Measurements from ENCODE around the gene TCF19. TPM values are rescaled to one million over a fixed set of nuclear protein-coding genes. Genes with fewer than 3 reads are reported as not detected.

Gene TCF19
- 10 to 100 TPM; 14.8 to 24.3 (median 23.8) TPM for total RNA-seq

DNA sequence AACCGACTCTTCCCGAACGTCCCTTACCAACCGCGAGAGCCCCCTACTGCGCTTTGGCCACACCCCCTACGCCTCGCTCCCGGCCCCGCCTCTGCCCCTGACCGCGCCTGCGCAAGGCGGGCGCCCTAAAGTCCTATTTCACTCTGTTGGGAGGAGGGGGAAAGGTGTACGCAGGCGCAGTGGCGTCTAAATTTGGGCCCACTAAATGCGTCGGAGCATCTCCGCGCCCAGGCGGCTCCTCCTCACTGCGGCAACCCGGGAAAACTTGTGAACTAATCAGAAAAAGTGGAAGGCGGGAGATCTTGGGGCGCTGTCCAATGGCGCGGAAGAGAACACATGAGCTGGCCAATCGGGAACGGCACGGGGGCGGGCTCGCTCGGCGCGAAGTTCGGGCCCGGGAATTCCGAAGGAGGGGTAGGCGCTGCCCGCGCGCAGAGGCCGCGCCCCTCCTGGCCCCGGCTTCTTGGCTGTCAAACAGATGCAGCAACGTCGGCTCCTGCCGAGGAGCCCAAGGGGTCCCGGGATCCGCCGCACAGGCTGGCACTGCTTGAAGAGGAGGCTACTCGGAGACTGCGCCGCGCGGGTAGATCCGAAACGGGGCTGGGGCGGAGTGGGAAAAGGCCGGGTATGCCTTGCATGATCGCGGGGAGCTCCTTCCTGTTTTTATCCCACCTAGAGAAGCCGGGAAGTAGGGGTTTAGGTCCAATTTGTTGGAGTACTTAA, at the start of gene TCF19:
Gene TCF19, plus strand, starts transcription at position 450 of the 723 bp plus-strand sequence. CDS start 881 bp downstream, outside the sequence.
- under 1% methylated on average over 49 of the region's 65 CpGs for WGBS
- no peaks in the 10 kb centered on the region for H3K27me3 ChIP-seq
- peak in 1 of 2 donors; percentile 17 for TF ChIP-seq POLR2A (IDR thresholded peaks at IDR 0.05)
- peak in 1 of 3 donors; percentile 49 for TF ChIP-seq POLR2AphosphoS5 (IDR thresholded peaks at IDR 0.05)
- TF ChIP-seq, protein P1, sequence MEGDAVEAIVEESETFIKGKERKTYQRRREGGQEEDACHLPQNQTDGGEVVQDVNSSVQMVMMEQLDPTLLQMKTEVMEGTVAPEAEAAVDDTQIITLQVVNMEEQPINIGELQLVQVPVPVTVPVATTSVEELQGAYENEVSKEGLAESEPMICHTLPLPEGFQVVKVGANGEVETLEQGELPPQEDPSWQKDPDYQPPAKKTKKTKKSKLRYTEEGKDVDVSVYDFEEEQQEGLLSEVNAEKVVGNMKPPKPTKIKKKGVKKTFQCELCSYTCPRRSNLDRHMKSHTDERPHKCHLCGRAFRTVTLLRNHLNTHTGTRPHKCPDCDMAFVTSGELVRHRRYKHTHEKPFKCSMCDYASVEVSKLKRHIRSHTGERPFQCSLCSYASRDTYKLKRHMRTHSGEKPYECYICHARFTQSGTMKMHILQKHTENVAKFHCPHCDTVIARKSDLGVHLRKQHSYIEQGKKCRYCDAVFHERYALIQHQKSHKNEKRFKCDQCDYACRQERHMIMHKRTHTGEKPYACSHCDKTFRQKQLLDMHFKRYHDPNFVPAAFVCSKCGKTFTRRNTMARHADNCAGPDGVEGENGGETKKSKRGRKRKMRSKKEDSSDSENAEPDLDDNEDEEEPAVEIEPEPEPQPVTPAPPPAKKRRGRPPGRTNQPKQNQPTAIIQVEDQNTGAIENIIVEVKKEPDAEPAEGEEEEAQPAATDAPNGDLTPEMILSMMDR (IDR thresholded peaks at IDR 0.05): no peak

DNA sequence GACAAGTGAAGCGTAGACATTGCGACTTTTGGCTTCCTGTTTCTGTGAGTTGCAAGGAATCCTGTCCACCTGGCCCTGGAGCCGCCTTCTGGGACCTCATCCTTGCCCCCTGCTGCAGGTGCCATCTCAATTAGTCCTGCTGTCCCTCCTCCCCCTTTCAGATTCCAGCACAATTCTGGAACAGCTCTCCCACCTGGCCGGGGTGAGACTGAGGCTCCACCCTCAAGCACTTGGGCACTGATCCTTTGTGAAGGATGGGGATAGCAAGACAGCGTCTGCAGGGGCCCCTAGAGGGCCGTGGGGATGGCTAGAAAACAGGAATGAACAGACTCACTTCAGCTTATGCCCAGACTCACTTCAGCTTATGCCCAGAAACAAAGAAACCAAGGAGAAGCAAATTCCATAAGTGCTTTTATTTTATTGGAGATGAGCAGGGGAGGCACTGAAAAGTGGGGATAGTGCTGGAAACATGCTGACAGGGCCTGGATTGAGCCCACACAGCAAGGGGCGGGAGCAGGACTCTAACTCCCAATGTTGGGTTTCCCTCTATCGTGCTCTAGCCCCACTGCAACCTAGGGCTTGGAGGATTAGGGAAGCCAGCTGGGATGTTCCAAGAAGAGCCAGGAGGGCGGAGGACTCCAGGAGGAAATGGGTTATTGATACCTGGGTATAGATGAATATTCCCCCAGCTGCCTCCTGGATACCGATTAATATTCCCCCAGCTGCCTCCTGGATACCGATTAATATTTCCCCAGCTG, 47.4 kb upstream of the TCF19 start:
- WGBS: 81% methylated on average over 11 of the region's 11 CpGs
- Histone ChIP-seq H3K36me3 (no peaks in the 10 kb centered on the region), H3K27me3 (no peaks in the 10 kb centered on the region), H3K27ac (no peak overlapping the region), H3K4me1 (peaks cover 28% of the 10 kb centered on the region), H3K4me3 (no peak overlapping the region), H3K9me3 (no peaks in the 10 kb centered on the region)
- no peak for TF ChIP-seq EP300 (IDR thresholded peaks at IDR 0.05)
- TF ChIP-seq, protein P1 (IDR thresholded peaks at IDR 0.05): no peak
- no peak for TF ChIP-seq POLR2A (IDR thresholded peaks at IDR 0.05)
- TF ChIP-seq POLR2AphosphoS5 (IDR thresholded peaks at IDR 0.05): no peak
- DNase-seq (ENCODE audit: low spot score in 2 of 2): no peak

More for the DNA sequence above, at the start of gene TCF19:
- peak within 1 kb of the TSS; percentile 76 for H3K27ac ChIP-seq
- peak; percentile 99 to 100 for DNase-seq (ENCODE audit: low spot score in 2 of 2)
- peak within 1 kb of the TSS; percentile 80 for H3K4me3 ChIP-seq
- H3K4me1 ChIP-seq: peaks cover 21% of the 10 kb centered on the region
- no peaks in the 10 kb centered on the region for H3K9me3 ChIP-seq
- peaks cover 23% of the 10 kb centered on the region for H3K36me3 ChIP-seq

DNA sequence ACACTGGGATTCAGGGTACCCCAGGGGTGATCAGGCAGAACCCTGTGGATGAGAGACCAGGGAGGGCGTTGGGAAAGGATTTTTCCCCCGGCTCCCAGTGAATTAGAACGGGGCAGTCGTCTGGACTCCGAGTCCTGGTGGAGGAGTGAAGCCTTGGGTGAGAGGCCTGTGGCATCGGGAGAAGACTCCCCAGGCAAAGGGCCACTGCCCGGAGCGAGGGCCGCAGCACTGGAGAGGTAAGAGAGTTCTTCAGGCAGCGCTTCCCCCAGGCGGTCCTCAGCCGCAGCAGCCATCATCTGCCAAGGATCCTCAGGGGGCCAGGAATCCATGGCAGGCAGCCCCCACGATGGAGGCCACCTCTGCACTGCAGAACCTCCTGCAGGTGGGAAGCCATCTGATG, 46.7 kb upstream of the TCF19 start:
- Histone ChIP-seq H3K4me1 (peaks cover 35% of the 10 kb centered on the region), H3K27ac (no peak overlapping the region), H3K36me3 (no peaks in the 10 kb centered on the region), H3K4me3 (no peak overlapping the region), H3K27me3 (no peaks in the 10 kb centered on the region), H3K9me3 (no peaks in the 10 kb centered on the region)
- DNase-seq (ENCODE audit: low spot score in 2 of 2): no peak
- no peak for TF ChIP-seq POLR2AphosphoS5 (IDR thresholded peaks at IDR 0.05)
- WGBS: 94% methylated on average over 10 of the region's 13 CpGs

GRCh38 chr6:31112478-31112877, 45.9 kb upstream of the TCF19 start, which contains the start of gene C6orf15:
TSS of gene C6orf15 (minus strand) at chr6:31112575. CDS start at chr6:31112555, 20 bp downstream.
- TF ChIP-seq POLR2A (IDR thresholded peaks at IDR 0.05) (no peak), POLR2AphosphoS5 (IDR thresholded peaks at IDR 0.05) (no peak), EP300 (IDR thresholded peaks at IDR 0.05) (no peak)
- TF ChIP-seq, protein P1 (IDR thresholded peaks at IDR 0.05): no peak
- Histone ChIP-seq H3K27ac (no peak within 1 kb of the TSS), H3K4me3 (no peak within 1 kb of the TSS), H3K27me3 (no peaks in the 10 kb centered on the region), H3K4me1 (peaks cover 43% of the 10 kb centered on the region), H3K36me3 (no peaks in the 10 kb centered on the region), H3K9me3 (no peaks in the 10 kb centered on the region)
- no peak for DNase-seq (ENCODE audit: low spot score in 2 of 2)
- 82% methylated on average over 5 of the region's 5 CpGs for WGBS

DNA sequence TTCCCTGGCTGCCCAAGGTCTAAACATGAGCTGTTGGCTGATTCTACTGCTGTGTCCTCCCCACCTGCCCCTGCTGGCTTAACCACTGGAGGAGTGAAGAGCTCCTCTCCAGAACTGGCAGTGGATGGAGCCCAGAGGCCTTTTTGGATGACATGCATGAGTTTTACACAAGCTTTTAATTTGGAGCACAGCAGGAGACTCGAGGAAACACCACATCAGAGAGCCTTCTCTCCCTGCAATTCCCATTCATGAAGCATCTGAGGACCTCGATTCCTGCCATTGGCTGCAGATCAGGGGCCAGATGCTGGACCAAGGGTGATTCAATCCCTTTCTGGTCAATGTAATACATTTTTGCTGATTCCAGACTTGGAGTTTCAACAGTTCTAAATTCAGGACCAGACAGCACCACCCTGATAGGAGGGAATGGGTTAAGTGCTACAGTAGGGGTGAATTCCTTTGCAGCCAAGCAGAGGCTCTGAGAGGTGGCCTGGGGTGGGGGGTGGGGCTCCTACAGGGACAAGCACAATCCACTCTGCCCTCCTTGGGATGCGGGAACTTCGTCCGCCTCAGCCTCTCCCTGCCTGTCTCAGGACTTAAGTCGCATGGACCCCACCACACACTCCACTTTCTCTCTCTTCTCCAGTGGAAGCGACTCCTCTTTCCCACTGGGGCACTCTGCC, 44.4 kb upstream of the TCF19 start:
- Histone ChIP-seq H3K36me3 (no peaks in the 10 kb centered on the region), H3K27me3 (no peaks in the 10 kb centered on the region), H3K4me3 (no peak overlapping the region), H3K4me1 (peaks cover 51% of the 10 kb centered on the region), H3K9me3 (no peaks in the 10 kb centered on the region), H3K27ac (peak overlapping the region; percentile 87)
- TF ChIP-seq POLR2AphosphoS5 (IDR thresholded peaks at IDR 0.05) (no peak), POLR2A (IDR thresholded peaks at IDR 0.05) (no peak), EP300 (IDR thresholded peaks at IDR 0.05) (no peak)
- TF ChIP-seq, protein P1 (IDR thresholded peaks at IDR 0.05): no peak
- DNase-seq (ENCODE audit: low spot score in 2 of 2): no peak
- 46% methylated on average over 7 of the region's 7 CpGs for WGBS
